ENCODE measurements around the gene RIT1.

Gene RIT1

GRCh38 chr1:155890251-155890650 is 20.9 kb downstream of the RIT1 start:
- DNase-seq (ENCODE audit: low read depth), result no peak

- no peak for DNase-seq (ENCODE audit: low read depth)
Measured at GRCh38 chr1:155889566-155889965, 21.6 kb downstream of the RIT1 start.

GRCh38 chr1:155888481-155888880 is 22.7 kb downstream of the RIT1 start:
- DNase-seq (ENCODE audit: low read depth), result no peak

GRCh38 chr1:155884982-155885381 is 26.2 kb downstream of the RIT1 start:
- no peak for DNase-seq (ENCODE audit: low read depth)

GRCh38 chr1:155884031-155884960 is 26.9 kb downstream of the RIT1 start:
- no peak for DNase-seq (ENCODE audit: low read depth)

- DNase-seq (ENCODE audit: low read depth), result no peak
Measured at GRCh38 chr1:155882766-155883165, 28.4 kb downstream of the RIT1 start.

- no peak for DNase-seq (ENCODE audit: low read depth)
Measured at GRCh38 chr1:155882235-155882634, 28.9 kb downstream of the RIT1 start.

- DNase-seq (ENCODE audit: low read depth), result no peak
Measured at GRCh38 chr1:155880950-155881349, 30.2 kb downstream of the RIT1 start.

- no peak for DNase-seq (ENCODE audit: low read depth)
Measured at GRCh38 chr1:155880251-155880650, 30.9 kb downstream of the RIT1 start.

- DNase-seq (ENCODE audit: low read depth), result no peak
Measured at GRCh38 chr1:155877945-155878344, 33.2 kb downstream of the RIT1 start.

GRCh38 chr1:155873860-155874259 is 37.3 kb downstream of the RIT1 start:
- no peak for DNase-seq (ENCODE audit: low read depth)

GRCh38 chr1:155872527-155872926 is 38.6 kb downstream of the RIT1 start:
- DNase-seq (ENCODE audit: low read depth), result no peak

GRCh38 chr1:155871390-155871789 is 39.8 kb downstream of the RIT1 start:
- DNase-seq (ENCODE audit: low read depth), result no peak

- DNase-seq (ENCODE audit: low read depth), result no peak
Measured at GRCh38 chr1:155867766-155868165, 43.4 kb downstream of the RIT1 start.

GRCh38 chr1:155864393-155864792 is 46.8 kb downstream of the RIT1 start:
- DNase-seq (ENCODE audit: low read depth), result no peak

GRCh38 chr1:155861896-155862295 is 49.3 kb downstream of the RIT1 start:
- DNase-seq (ENCODE audit: low read depth), result no peak

GRCh38 chr1:155860970-155861510 is 50.1 kb downstream of the RIT1 start:
- DNase-seq (ENCODE audit: low read depth), result no peak

- no peak for DNase-seq (ENCODE audit: low read depth)
Measured at GRCh38 chr1:155859881-155860871, 51.0 kb downstream of the RIT1 start.

- peak; percentile 83 for DNase-seq (ENCODE audit: low read depth)
Measured at GRCh38 chr1:155859234-155859829, 51.8 kb downstream of the RIT1 start, which contains the start of gene SYT11. SYT11 (plus strand) TSS chr1:155859567; CDS start chr1:155859762, 195 bp downstream.

- DNase-seq (ENCODE audit: low read depth), result no peak
Measured at GRCh38 chr1:155858800-155859233, 52.3 kb downstream of the RIT1 start.

Measured in GM04503 (cell line).